GM12892 (cell line): ENCODE data around the gene BEST2.

Experiments used
- POLR2A ChIP-seq: IDR thresholded peaks from 2 replicates; pipeline ENCODE4 v1.6.1; 2011; ENCODE audit warnings: low read depth, low read length, control low read depth
- POLR2AphosphoS5 ChIP-seq: IDR thresholded peaks from 2 replicates; pipeline ENCODE4 v1.6.1; 2011; ENCODE audit warnings: low read depth, low read length, control low read depth

DNA sequence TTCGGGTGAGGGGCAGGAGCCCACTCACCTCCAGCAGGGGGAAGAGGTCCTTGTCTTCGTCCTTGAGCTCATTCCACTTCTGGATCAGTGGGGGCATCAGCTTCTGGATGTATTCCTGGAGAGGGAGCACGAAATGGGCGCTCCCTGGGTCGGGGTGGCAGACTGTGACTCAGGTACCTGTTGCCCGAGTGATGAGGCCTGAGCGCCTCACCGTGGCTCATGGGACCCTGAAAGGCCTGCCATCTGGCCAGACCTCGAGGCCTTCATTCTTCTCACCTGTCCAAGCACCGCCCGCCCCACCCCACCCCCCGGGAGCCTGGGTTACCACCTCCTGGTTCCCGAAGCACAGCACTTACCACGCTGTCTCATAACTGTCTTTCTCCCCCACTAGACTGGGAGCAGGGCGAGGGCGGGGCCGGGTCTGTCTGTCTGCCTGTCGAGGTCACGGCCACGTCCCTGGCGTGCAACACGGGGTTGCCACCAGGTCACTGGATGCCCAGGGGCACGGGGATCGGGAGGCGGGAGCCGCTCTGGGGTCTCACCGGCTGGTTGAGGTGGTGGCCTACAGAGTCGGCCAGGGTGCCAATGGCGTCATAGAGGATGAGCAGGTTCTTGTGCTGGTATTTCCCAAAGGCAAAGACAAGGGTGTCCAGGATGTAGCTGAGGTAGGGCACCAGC is 45.8 kb upstream of the BEST2 start:
- TF ChIP-seq POLR2AphosphoS5 (no peak), POLR2A (no peak)
